ENCODE data around the gene SH3BP2.

Gene SH3BP2

DNA sequence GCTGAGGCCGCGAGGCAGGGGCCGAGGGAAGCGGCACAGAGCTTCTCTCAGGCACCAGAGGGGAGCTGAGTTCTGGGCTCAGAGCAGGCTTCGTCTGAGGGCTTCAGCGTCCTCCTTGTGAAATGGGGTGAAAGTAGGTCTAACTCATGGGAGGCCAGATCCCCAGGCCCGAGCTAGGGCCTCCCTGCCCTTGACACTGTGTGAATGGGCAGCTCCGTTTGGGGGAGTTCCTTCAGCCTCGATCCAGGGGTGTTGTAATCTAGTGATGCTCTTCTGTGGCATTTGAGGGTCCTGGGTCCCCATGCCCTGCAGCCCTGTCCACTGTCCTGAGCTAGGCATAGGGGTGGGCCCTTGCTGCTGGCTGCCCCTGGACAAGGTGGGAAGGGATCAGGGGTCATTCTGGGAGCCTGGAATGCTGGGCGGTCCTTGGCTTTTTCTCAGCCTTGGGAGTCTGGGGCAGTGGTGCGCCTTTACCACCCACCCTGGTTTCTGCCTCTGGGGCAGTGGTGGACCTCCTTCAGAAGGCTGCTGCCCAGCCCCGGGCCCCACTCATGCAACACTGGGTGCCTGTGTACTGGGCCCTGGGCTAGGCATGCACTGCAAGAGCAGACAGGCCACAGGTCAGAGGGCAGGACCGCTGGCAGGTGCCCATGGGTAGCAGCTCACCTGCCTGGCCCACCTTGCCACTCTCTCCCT is 4.1 kb downstream of the SH3BP2 start:
- H3K4me3 ChIP-seq (ENCODE audit: low read depth, low read length), result no peak overlapping the region
- TF ChIP-seq CTCF (IDR thresholded peaks at IDR 0.05; ENCODE audit: insufficient read depth, low read depth, low read length, missing control alignments), result no peak

GRCh38 chr4:2797545-2798305 is 4.8 kb downstream of the SH3BP2 start:
- 0 out of 2 replicates have a peak overlapping the region, but pooled peaks have one; percentile 82 for H3K4me3 ChIP-seq (ENCODE audit: low read depth, low read length)
- no peak for TF ChIP-seq CTCF (IDR thresholded peaks at IDR 0.05; ENCODE audit: insufficient read depth, low read depth, low read length, missing control alignments)
- peak; percentile 6 for DNase-seq (ENCODE audit: low read depth)

More for the DNA sequence above, 4.1 kb downstream of the SH3BP2 start:
- DNase-seq (ENCODE audit: low read depth), result no peak

GRCh38 chr4:2798399-2799223 is 5.7 kb downstream of the SH3BP2 start:
- no peak for TF ChIP-seq CTCF (IDR thresholded peaks at IDR 0.05; ENCODE audit: insufficient read depth, low read depth, low read length, missing control alignments)
- DNase-seq (ENCODE audit: low read depth), result peak; percentile 75
- H3K4me3 ChIP-seq (ENCODE audit: low read depth, low read length), result peak overlapping the region; percentile 82

- no peak for DNase-seq (ENCODE audit: low read depth)
- peak overlapping the region; percentile 82 for H3K4me3 ChIP-seq (ENCODE audit: low read depth, low read length)
- TF ChIP-seq CTCF (IDR thresholded peaks at IDR 0.05; ENCODE audit: insufficient read depth, low read depth, low read length, missing control alignments), result no peak
Observed at GRCh38 chr4:2799224-2799911, 6.5 kb downstream of the SH3BP2 start.

- peak; percentile 46 for DNase-seq (ENCODE audit: low read depth)
- H3K4me3 ChIP-seq (ENCODE audit: low read depth, low read length), result peak overlapping the region; percentile 82
- no peak for TF ChIP-seq CTCF (IDR thresholded peaks at IDR 0.05; ENCODE audit: insufficient read depth, low read depth, low read length, missing control alignments)
Observed at GRCh38 chr4:2799971-2800690, 7.2 kb downstream of the SH3BP2 start.
